A549 (cell line): ENCODE data around the gene FUCA2. TPM values are rescaled to one million over a fixed set of nuclear protein-coding genes. Genes with fewer than 3 reads are reported as not detected.

Experiments used
- ATAC-seq, 2 experiments: fragments of 200-7000 bp in 1 of 2; fragments of >200 bp in 1 of 2; cut with Nextera tagmentation in 1 of 2; cut with Tn5 transposase in 1 of 2; 3 replicates each; pipeline versions ENCODE4 v1.8.0 to v1.9.1; 2018 to 2020; ENCODE audit warnings: mild to moderate bottlenecking in 1 of 2, moderate library complexity in 1 of 2
- CTCF ChIA-PET: fragments of 300-600 bp; sonication (Branson Sonifier 250); formaldehyde crosslinking; extraction: SDS; loops from one replicate; lab custom pipeline; 2021; ENCODE audit warnings: antibody characterized with exemption, inconsistent platforms; lab: Yijun Ruan, JAX
- POLR2A ChIA-PET: fragments of 350-600 bp; formaldehyde crosslinking; extraction: SDS; loops from one replicate; lab custom pipeline; 2021; ENCODE audit warnings: antibody characterized with exemption, inconsistent platforms; lab: Yijun Ruan, JAX
- DNase-seq, 2 experiments: peaks; one replicate each; pipeline versions ENCODE4 v3.0.0 to v3.0.0-alpha.2; 2011 to 2016; ENCODE audit warnings: low read depth in 1 of 2, low spot score in 1 of 2
- FAIRE-seq: peaks from 2 replicates; lab custom pipeline; 2011; peaks lifted over from hg19 to GRCh38; lab: Jason Lieb, UNC
- H3K27ac ChIP-seq, 2 experiments: fragments of >200 bp; sonication (Bioruptor Twin); formaldehyde crosslinking; 3 replicates each; pipeline ENCODE4 v1.5.1; 2016 to 2017
- H3K4me1 ChIP-seq: fragments of >200 bp; sonication (Bioruptor Twin); formaldehyde crosslinking; 3 replicates; pipeline ENCODE4 v1.6.1; 2016
- H3K4me2 ChIP-seq: fragments of >200 bp; sonication (Bioruptor Twin); formaldehyde crosslinking; 3 replicates; pipeline ENCODE4 v1.6.1; 2016
- H3K4me3 ChIP-seq: fragments of >200 bp; sonication (Bioruptor Twin); formaldehyde crosslinking; 3 replicates; pipeline ENCODE4 v1.5.1; 2016
- H3K9me3 ChIP-seq: fragments of >200 bp; sonication (Bioruptor Twin); formaldehyde crosslinking; 3 replicates; pipeline ENCODE4 v1.6.1; 2016
- ATOH8 ChIP-seq: fragments of 250-450 bp; sonication (Bioruptor Pico); IDR thresholded peaks from 2 replicates; pipeline ENCODE4 v1.5.0; 2020; ENCODE audit warnings: low read depth, mild to moderate bottlenecking, moderate library complexity
- BCL3 ChIP-seq: fragments of >200 bp; sonication (Bioruptor Twin); formaldehyde crosslinking; IDR thresholded peaks from 3 replicates; pipeline ENCODE4 v1.6.1; 2016
- BHLHE40 ChIP-seq: IDR thresholded peaks from 2 replicates; pipeline ENCODE4 v1.6.1; 2012; ENCODE audit warnings: low read depth, low read length, inconsistent platforms
- CBX2 ChIP-seq: fragments of 200-600 bp; sonication (generic); IDR thresholded peaks from 2 replicates; pipeline ENCODE4 v1.6.1; 2016; ENCODE audit warnings: low read depth, mild to moderate bottlenecking, borderline replicate concordance
- E2F6 ChIP-seq: IDR thresholded peaks from 2 replicates; pipeline ENCODE4 v1.6.1; 2012; ENCODE audit warnings: low read depth, borderline replicate concordance
- FOSL2 ChIP-seq, 2 experiments: fragments of 450-650 bp in 1 of 2; fragments of >200 bp in 1 of 2; sonication (Bioruptor Twin) in 1 of 2; formaldehyde crosslinking; IDR thresholded peaks; 2 replicates each; pipeline versions ENCODE4 v1.5.0 to v1.6.1; 2016 to 2020; ENCODE audit warnings: mild to moderate bottlenecking in 1 of 2, moderate library complexity in 1 of 2
- GATA3 ChIP-seq: IDR thresholded peaks from 2 replicates; pipeline ENCODE4 v1.6.1; 2012; ENCODE audit warnings: borderline replicate concordance
- HES2 ChIP-seq: fragments of >200 bp; sonication (Bioruptor Twin); formaldehyde crosslinking; IDR thresholded peaks from 2 replicates; pipeline ENCODE4 v1.6.1; 2016
- HOXB5 ChIP-seq: fragments of 250-450 bp; sonication (Bioruptor Pico); IDR thresholded peaks from 2 replicates; pipeline ENCODE4 v1.5.0; 2020; ENCODE audit warnings: mild to moderate bottlenecking, moderate library complexity
- JUN ChIP-seq, 2 experiments: fragments of >200 bp; sonication (Bioruptor Twin); formaldehyde crosslinking; IDR thresholded peaks; 2 replicates in 1 of 2; 3 replicates in 1 of 2; pipeline ENCODE4 v1.6.1; 2016 to 2017
- JUNB ChIP-seq: fragments of >200 bp; sonication (Bioruptor Twin); formaldehyde crosslinking; IDR thresholded peaks from 2 replicates; pipeline ENCODE4 v1.6.1; 2016
- KDM5A ChIP-seq: fragments of 200-600 bp; sonication (generic); IDR thresholded peaks from 2 replicates; pipeline ENCODE4 v1.6.1; 2016; ENCODE audit warnings: antibody characterized with exemption, mild to moderate bottlenecking
- MAZ ChIP-seq: fragments of 150-350 bp; IDR thresholded peaks from 2 replicates; pipeline ENCODE4 v1.6.1; 2014; ENCODE audit warnings: antibody characterized with exemption, low read depth, low read length, borderline replicate concordance
- MYC ChIP-seq: IDR thresholded peaks from 2 replicates; pipeline ENCODE4 v1.6.1; 2012; ENCODE audit warnings: mild to moderate bottlenecking, inconsistent platforms, low read length, improper control_type of control experiment, borderline replicate concordance
- PHF8 ChIP-seq: fragments of 200-600 bp; sonication (generic); IDR thresholded peaks from 2 replicates; pipeline ENCODE4 v1.6.1; 2016; ENCODE audit warnings: low read depth, mild to moderate bottlenecking, antibody characterized with exemption, moderate library complexity, borderline replicate concordance
- POLR2A ChIP-seq: IDR thresholded peaks from 2 replicates; pipeline ENCODE4 v1.6.1; 2012; ENCODE audit warnings: mild to moderate bottlenecking, low read length
- POLR2AphosphoS2 ChIP-seq: conservative IDR thresholded peaks from 2 replicates; pipeline ENCODE4 v1.6.1; 2012; ENCODE audit warnings: low read length, improper control_type of control experiment, inconsistent platforms
- RFX5 ChIP-seq: fragments of 450-650 bp; IDR thresholded peaks from 2 replicates; pipeline ENCODE4 v1.7.1; 2014; ENCODE audit warnings: antibody characterized with exemption, mild to moderate bottlenecking, moderate library complexity
- RNF2 ChIP-seq: fragments of 200-600 bp; sonication (generic); IDR thresholded peaks from 2 replicates; pipeline ENCODE4 v1.6.1; 2016; ENCODE audit warnings: low read depth, mild to moderate bottlenecking, antibody characterized with exemption, moderate library complexity, borderline replicate concordance
- SMC3 ChIP-seq: fragments of >200 bp; sonication (Bioruptor Twin); formaldehyde crosslinking; IDR thresholded peaks from 3 replicates; pipeline ENCODE4 v1.6.1; 2018; ENCODE audit warnings: inconsistent platforms
- ZC3H11A ChIP-seq: fragments of 450-650 bp; IDR thresholded peaks from 2 replicates; pipeline ENCODE4 v1.6.1; 2014; ENCODE audit warnings: antibody characterized with exemption, mild to moderate bottlenecking
- WGBS: methylation state at CpG from one replicate; pipeline ENCODE4 v1.1.6; 2017; ENCODE audit errors: missing lambda C conversion rate; 5-methylcytosine and 5-hydroxymethylcytosine counted together
- polyA plus RNA-seq, 4 experiments: library from polyadenylated mRNA; depleted of rRNA in 3 of 4; stranded (reverse); fragments of >200 nt; fragmentation: RNase III in 1 of 4; extraction: RNeasy Plus Mini Kit Qiagen cat#74134 plus additional on column Dnase treatment in 1 of 4; gene quantifications; 2 replicates in 3 of 4; 3 replicates in 1 of 4; pipeline ENCODE4 v1.2.3, GENCODE V29; 2011 to 2017
- TF ChIP-seq, protein P1 (sequence below): IDR thresholded peaks from 2 replicates; pipeline ENCODE4 v1.6.1; 2012
- TF ChIP-seq, protein P2 (sequence below): fragments of >200 bp; sonication (Bioruptor Twin); formaldehyde crosslinking; IDR thresholded peaks from 3 replicates; pipeline ENCODE4 v1.5.1; 2016

Gene FUCA2
- polyA plus RNA-seq, 2 of the 4 experiments (the other 2 are of a cell fraction) = 46.9 to 55.5 TPM

GRCh38 chr6:143450453-143451371 is 60.8 kb downstream of the FUCA2 start, which contains the start of the genes ADAT2 and PEX3:
Gene ADAT2 (minus strand): TSS chr6:143450695. CDS start chr6:143450658, 37 bp downstream.
Gene PEX3 (plus strand): TSS chr6:143450805. CDS start chr6:143451043, 238 bp downstream.
- 2% methylated on average over 19 of the region's 56 CpGs for WGBS
- FAIRE-seq = no peak

More at GRCh38 chr6:143450453-143451371, 60.8 kb downstream of the FUCA2 start, which contains the start of the genes ADAT2 and PEX3:
- TF ChIP-seq, protein P1, sequence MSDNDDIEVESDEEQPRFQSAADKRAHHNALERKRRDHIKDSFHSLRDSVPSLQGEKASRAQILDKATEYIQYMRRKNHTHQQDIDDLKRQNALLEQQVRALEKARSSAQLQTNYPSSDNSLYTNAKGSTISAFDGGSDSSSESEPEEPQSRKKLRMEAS = peak; percentile 72
- TF ChIP-seq SMC3 (0 out of 3 replicates have a peak, but pooled peaks have one; percentile 14), E2F6 (peak; percentile 25; the same call in 1 of the 2 replicates), BCL3 (peak; percentile 62; the same call in 1 of the 3 replicates), PHF8 (peak; percentile 26; the same call in 1 of the 2 replicates), RFX5 (0 out of 2 replicates have a peak, but pooled peaks have one; percentile 45), MAZ (peak; percentile 38; the same call in 1 of the 2 replicates), POLR2A (peak; percentile 48), CBX2 (no peak), BHLHE40 (0 out of 2 replicates have a peak, but pooled peaks have one; percentile 39), FOSL2 (IDR thresholded peaks at IDR 0.05) (no peak), FOSL2 (CRISPR knock-in tag; IDR thresholded peaks at IDR 0.05) (peak; percentile 46), JUN (IDR thresholded peaks at IDR 0.05) (peak in 1 of 2 experiments; percentile 72; a peak in 2 of 5 replicates), GATA3 (no peak), KDM5A (peak; percentile 88), POLR2AphosphoS2 (no peak), RNF2 (no peak), ZC3H11A (no peak; the same call in 1 of the 2 replicates), HES2 (no peak), JUNB (no peak), MYC (peak; percentile 78), ATOH8 (CRISPR knock-in tag) (no peak), HOXB5 (CRISPR knock-in tag) (0 out of 2 replicates have a peak, but pooled peaks have one; percentile 51)
- TF ChIP-seq, protein P2, sequence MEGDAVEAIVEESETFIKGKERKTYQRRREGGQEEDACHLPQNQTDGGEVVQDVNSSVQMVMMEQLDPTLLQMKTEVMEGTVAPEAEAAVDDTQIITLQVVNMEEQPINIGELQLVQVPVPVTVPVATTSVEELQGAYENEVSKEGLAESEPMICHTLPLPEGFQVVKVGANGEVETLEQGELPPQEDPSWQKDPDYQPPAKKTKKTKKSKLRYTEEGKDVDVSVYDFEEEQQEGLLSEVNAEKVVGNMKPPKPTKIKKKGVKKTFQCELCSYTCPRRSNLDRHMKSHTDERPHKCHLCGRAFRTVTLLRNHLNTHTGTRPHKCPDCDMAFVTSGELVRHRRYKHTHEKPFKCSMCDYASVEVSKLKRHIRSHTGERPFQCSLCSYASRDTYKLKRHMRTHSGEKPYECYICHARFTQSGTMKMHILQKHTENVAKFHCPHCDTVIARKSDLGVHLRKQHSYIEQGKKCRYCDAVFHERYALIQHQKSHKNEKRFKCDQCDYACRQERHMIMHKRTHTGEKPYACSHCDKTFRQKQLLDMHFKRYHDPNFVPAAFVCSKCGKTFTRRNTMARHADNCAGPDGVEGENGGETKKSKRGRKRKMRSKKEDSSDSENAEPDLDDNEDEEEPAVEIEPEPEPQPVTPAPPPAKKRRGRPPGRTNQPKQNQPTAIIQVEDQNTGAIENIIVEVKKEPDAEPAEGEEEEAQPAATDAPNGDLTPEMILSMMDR = no peak
- Histone ChIP-seq H3K9me3 (no peaks in the 10 kb centered on the region), H3K4me3 (peak within 1 kb of the TSS; percentile 87), H3K4me2 (peak within 1 kb of the TSS; percentile 92), H3K27ac (peak within 1 kb of the TSS; percentile 88 to 97), H3K4me1 (0 out of 3 replicates have a peak, but pooled peaks cover 10% of the 10 kb centered on the region)
- ATAC-seq = peak; percentile 98 to 99
- ChIA-PET POLR2A (interaction anchor here (0.6 to 1.2 kb wide), 5 partner anchors 9 to 976 kb away, joined by 3 to 7 read pairs (median 4); partner anchors contain the start of gene FUCA2), CTCF (no interaction called here)
- peak; percentile 73 to 92 for DNase-seq
